SK-N-SH (cell line): Measurements from ENCODE around the gene SYT17.

ENCODE experiments used
- CHD2 ChIP-seq: fragments of 150-350 bp; IDR thresholded peaks from 2 replicates; pipeline ENCODE4 v1.6.1; 2018; ENCODE audit warnings: low read length; ENCODE audit not compliant: partially characterized antibody
- ELF1 ChIP-seq: IDR thresholded peaks from 2 replicates; pipeline ENCODE4 v1.4.0; 2012
- EP300 ChIP-seq, 2 experiments: IDR thresholded peaks; 2 replicates each; pipeline versions ENCODE4 v1.4.0 to v1.6.1; 2012; ENCODE audit warnings: borderline replicate concordance in 1 of 2, low read depth in 1 of 2, low read length in 1 of 2
- EZH2phosphoT487 ChIP-seq: fragments of 200-600 bp; sonication (generic); IDR thresholded peaks from 2 replicates; pipeline ENCODE4 v1.6.1; 2017; ENCODE audit warnings: low read depth, mixed run types, mild to moderate bottlenecking, antibody characterized with exemption, moderate library complexity, borderline replicate concordance
- FOXJ3 ChIP-seq: sonication (generic); formaldehyde crosslinking; IDR thresholded peaks from 2 replicates; pipeline ENCODE4 v1.5.1; 2020; ENCODE audit warnings: mild to moderate bottlenecking, missing genetic modification reagents
- GABPA ChIP-seq: IDR thresholded peaks from 2 replicates; pipeline ENCODE4 v1.4.0; 2012; ENCODE audit warnings: low read depth, mild to moderate bottlenecking
- GATA2 ChIP-seq: sonication (generic); formaldehyde crosslinking; IDR thresholded peaks from 2 replicates; pipeline ENCODE4 v1.5.0; 2020; ENCODE audit warnings: mild to moderate bottlenecking, missing genetic modification reagents
- POLR2AphosphoS5 ChIP-seq: IDR thresholded peaks from 2 replicates; pipeline ENCODE4 v1.6.1; 2012; ENCODE audit warnings: low read depth, low read length
- RCOR1 ChIP-seq: fragments of 150-350 bp; IDR thresholded peaks from 2 replicates; pipeline ENCODE4 v1.6.1; 2017; ENCODE audit warnings: antibody characterized with exemption, low read length
- TAF1 ChIP-seq: IDR thresholded peaks from 2 replicates; pipeline ENCODE4 v1.6.1; 2012; ENCODE audit warnings: low read depth, mild to moderate bottlenecking, low read length, moderate library complexity, borderline replicate concordance
- YY1 ChIP-seq: IDR thresholded peaks from 2 replicates; pipeline ENCODE4 v1.4.0; 2012; ENCODE audit warnings: low read depth, mild to moderate bottlenecking
- TF ChIP-seq, protein P1 (sequence below): fragments of 200-600 bp; sonication (generic); IDR thresholded peaks from 2 replicates; pipeline ENCODE4 v1.6.1; 2017; ENCODE audit warnings: antibody characterized with exemption, mild to moderate bottlenecking, moderate library complexity
- TF ChIP-seq, protein P2 (sequence below): fragments of 150-350 bp; IDR thresholded peaks from 2 replicates; pipeline ENCODE4 v1.6.1; 2017; ENCODE audit warnings: antibody characterized with exemption, low read length, low read depth, borderline replicate concordance
- TF ChIP-seq, protein P3 (sequence below): IDR thresholded peaks from 2 replicates; pipeline ENCODE4 v1.6.1; 2012; ENCODE audit warnings: mild to moderate bottlenecking, low read depth, low read length, moderate library complexity

DNA sequence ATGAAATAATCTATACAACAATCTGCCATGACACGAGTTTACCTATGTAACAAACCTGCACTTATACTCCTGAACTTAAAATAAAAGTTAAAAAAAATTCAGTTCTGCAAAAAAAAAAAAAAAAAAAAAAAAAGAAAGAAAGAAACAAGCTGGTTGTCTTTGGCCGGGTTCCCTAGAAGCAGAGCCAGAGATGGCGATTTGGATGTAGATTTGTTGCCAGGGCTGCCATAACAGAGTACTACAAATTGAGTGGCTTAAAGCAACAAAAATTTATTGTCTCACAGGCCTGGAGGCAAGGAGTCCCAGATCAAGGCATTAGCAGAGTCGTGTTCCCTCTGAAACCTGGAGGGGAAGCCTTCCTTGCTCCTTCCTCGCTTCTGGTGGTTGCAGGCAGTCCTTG, 20.4 kb downstream of the SYT17 start:
- TF ChIP-seq POLR2AphosphoS5 (no peak), FOXJ3 (CRISPR knock-in tag) (no peak), ELF1 (no peak), EZH2phosphoT487 (no peak), EP300 (IDR thresholded peaks at IDR 0.05; ENCODE audit: borderline replicate concordance in 1 of 2, low read depth in 1 of 2, low read length in 1 of 2) (no peak), GABPA (no peak), YY1 (no peak), TAF1 (no peak), CHD2 (no peak), GATA2 (CRISPR knock-in tag) (no peak), RCOR1 (no peak)
- TF ChIP-seq, protein P1, sequence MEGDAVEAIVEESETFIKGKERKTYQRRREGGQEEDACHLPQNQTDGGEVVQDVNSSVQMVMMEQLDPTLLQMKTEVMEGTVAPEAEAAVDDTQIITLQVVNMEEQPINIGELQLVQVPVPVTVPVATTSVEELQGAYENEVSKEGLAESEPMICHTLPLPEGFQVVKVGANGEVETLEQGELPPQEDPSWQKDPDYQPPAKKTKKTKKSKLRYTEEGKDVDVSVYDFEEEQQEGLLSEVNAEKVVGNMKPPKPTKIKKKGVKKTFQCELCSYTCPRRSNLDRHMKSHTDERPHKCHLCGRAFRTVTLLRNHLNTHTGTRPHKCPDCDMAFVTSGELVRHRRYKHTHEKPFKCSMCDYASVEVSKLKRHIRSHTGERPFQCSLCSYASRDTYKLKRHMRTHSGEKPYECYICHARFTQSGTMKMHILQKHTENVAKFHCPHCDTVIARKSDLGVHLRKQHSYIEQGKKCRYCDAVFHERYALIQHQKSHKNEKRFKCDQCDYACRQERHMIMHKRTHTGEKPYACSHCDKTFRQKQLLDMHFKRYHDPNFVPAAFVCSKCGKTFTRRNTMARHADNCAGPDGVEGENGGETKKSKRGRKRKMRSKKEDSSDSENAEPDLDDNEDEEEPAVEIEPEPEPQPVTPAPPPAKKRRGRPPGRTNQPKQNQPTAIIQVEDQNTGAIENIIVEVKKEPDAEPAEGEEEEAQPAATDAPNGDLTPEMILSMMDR: no peak
- TF ChIP-seq, protein P2, sequence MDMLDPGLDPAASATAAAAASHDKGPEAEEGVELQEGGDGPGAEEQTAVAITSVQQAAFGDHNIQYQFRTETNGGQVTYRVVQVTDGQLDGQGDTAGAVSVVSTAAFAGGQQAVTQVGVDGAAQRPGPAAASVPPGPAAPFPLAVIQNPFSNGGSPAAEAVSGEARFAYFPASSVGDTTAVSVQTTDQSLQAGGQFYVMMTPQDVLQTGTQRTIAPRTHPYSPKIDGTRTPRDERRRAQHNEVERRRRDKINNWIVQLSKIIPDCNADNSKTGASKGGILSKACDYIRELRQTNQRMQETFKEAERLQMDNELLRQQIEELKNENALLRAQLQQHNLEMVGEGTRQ: no peak
- TF ChIP-seq, protein P3, sequence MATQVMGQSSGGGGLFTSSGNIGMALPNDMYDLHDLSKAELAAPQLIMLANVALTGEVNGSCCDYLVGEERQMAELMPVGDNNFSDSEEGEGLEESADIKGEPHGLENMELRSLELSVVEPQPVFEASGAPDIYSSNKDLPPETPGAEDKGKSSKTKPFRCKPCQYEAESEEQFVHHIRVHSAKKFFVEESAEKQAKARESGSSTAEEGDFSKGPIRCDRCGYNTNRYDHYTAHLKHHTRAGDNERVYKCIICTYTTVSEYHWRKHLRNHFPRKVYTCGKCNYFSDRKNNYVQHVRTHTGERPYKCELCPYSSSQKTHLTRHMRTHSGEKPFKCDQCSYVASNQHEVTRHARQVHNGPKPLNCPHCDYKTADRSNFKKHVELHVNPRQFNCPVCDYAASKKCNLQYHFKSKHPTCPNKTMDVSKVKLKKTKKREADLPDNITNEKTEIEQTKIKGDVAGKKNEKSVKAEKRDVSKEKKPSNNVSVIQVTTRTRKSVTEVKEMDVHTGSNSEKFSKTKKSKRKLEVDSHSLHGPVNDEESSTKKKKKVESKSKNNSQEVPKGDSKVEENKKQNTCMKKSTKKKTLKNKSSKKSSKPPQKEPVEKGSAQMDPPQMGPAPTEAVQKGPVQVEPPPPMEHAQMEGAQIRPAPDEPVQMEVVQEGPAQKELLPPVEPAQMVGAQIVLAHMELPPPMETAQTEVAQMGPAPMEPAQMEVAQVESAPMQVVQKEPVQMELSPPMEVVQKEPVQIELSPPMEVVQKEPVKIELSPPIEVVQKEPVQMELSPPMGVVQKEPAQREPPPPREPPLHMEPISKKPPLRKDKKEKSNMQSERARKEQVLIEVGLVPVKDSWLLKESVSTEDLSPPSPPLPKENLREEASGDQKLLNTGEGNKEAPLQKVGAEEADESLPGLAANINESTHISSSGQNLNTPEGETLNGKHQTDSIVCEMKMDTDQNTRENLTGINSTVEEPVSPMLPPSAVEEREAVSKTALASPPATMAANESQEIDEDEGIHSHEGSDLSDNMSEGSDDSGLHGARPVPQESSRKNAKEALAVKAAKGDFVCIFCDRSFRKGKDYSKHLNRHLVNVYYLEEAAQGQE: no peak
